ENCODE measurements around the gene UBE2C. TPM values are rescaled to one million over a fixed set of nuclear protein-coding genes. Genes with fewer than 3 reads are reported as not detected.
A peak's percentile ranks its signal among the peaks of the same experiment; 100 is the strongest.

Gene UBE2C
- total RNA-seq, 1 experiment from 2014 or later: 268 TPM

DNA sequence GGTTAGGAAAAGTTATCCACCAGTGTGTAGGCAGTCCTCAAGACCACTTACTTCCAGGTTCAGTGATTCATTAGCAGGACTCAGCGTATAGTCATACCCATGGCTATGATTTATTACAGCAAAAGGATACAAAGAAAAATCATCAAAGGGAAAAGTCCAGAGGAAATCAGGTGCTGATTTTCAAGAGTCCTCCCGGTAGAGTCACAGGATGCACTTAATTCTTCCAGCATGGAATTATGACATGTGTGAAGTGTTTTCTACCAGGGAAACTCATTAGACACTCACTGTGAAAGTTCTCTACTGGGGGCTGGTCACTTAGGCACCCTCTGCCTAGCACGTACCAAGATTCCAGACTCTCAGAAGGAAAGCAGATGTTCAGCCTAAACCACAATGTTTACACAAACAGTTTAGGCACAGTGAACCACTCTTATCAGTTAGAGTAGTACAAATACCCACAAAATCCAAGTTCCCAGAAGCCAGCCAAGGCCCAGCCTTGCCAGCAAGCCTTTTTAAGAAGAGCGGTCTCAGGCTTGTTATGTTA, 31.0 kb upstream of the UBE2C start:
- Histone ChIP-seq H2BK20ac (ENCODE audit: low read depth, low read length, poor library complexity, severe bottlenecking) (no peak overlapping the region), H2AK5ac (ENCODE audit: insufficient read length, low read length) (no peak overlapping the region), H3K23ac (ENCODE audit: insufficient read length, low read depth, low read length) (no peak overlapping the region), H3K79me1 (ENCODE audit: insufficient read depth, low read depth, low read length, poor library complexity, severe bottlenecking) (no peaks in the 10 kb centered on the region), H3K56ac (ENCODE audit: insufficient read length, low read depth, low read length) (no peak overlapping the region), H3K4ac (ENCODE audit: low read depth, low read length) (no peak overlapping the region), H4K20me1 (ENCODE audit: control insufficient read depth, insufficient read depth, insufficient read length) (no peaks in the 10 kb centered on the region), H3K27ac (ENCODE audit: insufficient read length, low read depth, low read length) (no peak overlapping the region), H3K79me2 (ENCODE audit: insufficient read depth, low read length) (no peaks in the 10 kb centered on the region), H3K23me2 (ENCODE audit: insufficient read length, low read depth, low read length, poor library complexity, severe bottlenecking) (no peaks in the 10 kb centered on the region), H3K9ac (ENCODE audit: extremely low read depth, insufficient read length, low read length) (no peak overlapping the region), H3K4me2 (ENCODE audit: insufficient read depth, insufficient read length, low read length) (no peak overlapping the region), H2BK15ac (ENCODE audit: low read depth, low read length) (no peak overlapping the region), H3K9me3 (ENCODE audit: control insufficient read depth, low read depth, low read length) (no peaks in the 10 kb centered on the region), H3K14ac (ENCODE audit: insufficient read depth, low read length) (no peak overlapping the region), H3K18ac (ENCODE audit: insufficient read length, low read depth, low read length) (no peak overlapping the region), H2BK12ac (ENCODE audit: insufficient read length, low read depth, low read length) (no peak overlapping the region), H4K8ac (replicated peaks; ENCODE audit: insufficient read length, low read depth, low read length) (no peak overlapping the region), H2BK120ac (ENCODE audit: low read depth, low read length, poor library complexity, severe bottlenecking) (no peak overlapping the region), H3K4me1 (ENCODE audit: insufficient read depth, low read length) (no peaks in the 10 kb centered on the region), H4K91ac (ENCODE audit: insufficient read length, low read depth, low read length) (no peak overlapping the region), H2BK5ac (ENCODE audit: insufficient read length, low read length) (no peak overlapping the region), H4K5ac (ENCODE audit: insufficient read length, low read depth, low read length) (no peak overlapping the region), H2AFZ (ENCODE audit: low read length) (no peak overlapping the region), H3T11ph (ENCODE audit: low read length) (no peak overlapping the region), H3K27me3 (ENCODE audit: insufficient read depth, low read length) (no peaks in the 10 kb centered on the region)
- no CpG with 5 or more reads among the region's 4 CpGs for WGBS (ENCODE audit: extremely low coverage, insufficient read length, low lambda C conversion rate)
- Mint-ChIP-seq H3K27me3 (ENCODE audit: low read depth) (peaks cover 3% of the 10 kb centered on the region), H3K4me3 (no peak overlapping the region), H3K4me1 (no peaks in the 10 kb centered on the region), H3K9me3 (no peaks in the 10 kb centered on the region; a peak in 1 of 5 replicates), H3K27ac (peak overlapping the region in 1 of 3 experiments; percentile 52; a peak in 1 of 7 replicates), H3K36me3 (ENCODE audit: insufficient read depth in 1 of 3, low read depth in 3 of 3) (no peaks in the 10 kb centered on the region)
- TF ChIP-seq, protein P1, sequence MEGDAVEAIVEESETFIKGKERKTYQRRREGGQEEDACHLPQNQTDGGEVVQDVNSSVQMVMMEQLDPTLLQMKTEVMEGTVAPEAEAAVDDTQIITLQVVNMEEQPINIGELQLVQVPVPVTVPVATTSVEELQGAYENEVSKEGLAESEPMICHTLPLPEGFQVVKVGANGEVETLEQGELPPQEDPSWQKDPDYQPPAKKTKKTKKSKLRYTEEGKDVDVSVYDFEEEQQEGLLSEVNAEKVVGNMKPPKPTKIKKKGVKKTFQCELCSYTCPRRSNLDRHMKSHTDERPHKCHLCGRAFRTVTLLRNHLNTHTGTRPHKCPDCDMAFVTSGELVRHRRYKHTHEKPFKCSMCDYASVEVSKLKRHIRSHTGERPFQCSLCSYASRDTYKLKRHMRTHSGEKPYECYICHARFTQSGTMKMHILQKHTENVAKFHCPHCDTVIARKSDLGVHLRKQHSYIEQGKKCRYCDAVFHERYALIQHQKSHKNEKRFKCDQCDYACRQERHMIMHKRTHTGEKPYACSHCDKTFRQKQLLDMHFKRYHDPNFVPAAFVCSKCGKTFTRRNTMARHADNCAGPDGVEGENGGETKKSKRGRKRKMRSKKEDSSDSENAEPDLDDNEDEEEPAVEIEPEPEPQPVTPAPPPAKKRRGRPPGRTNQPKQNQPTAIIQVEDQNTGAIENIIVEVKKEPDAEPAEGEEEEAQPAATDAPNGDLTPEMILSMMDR (conservative IDR thresholded peaks at IDR 0.05): no peak
- no peak for DNase-seq
